Tibial artery (tissue), 4 donors: ENCODE data around the gene SATB1.

Source experiments
- DNase-seq, 2 donors: peaks; one replicate each; pipeline ENCODE4 v3.0.0-alpha.2; 2019
- H3K27ac ChIP-seq, 2 donors: fragments of 200-600 bp; sonication (generic) in 1 of 2; 1 replicate in 1 of 2; 2 replicates in 1 of 2; pipeline ENCODE4 v1.5.1; 2018 to 2019; ENCODE audit warnings: mild to moderate bottlenecking in 1 of 2
- H3K27me3 ChIP-seq, 2 donors: fragments of 200-600 bp; sonication (generic) in 1 of 2; one replicate each; pipeline versions ENCODE4 v1.5.1 to v1.6.0; 2016 to 2019
- H3K36me3 ChIP-seq, 3 donors: fragments of 200-600 bp; sonication (generic) in 2 of 3; one replicate each; pipeline ENCODE4 v1.5.1; 2016 to 2019; ENCODE audit warnings: mild to moderate bottlenecking in 2 of 3
- H3K4me1 ChIP-seq, 4 donors: fragments of 200-600 bp; sonication (generic) in 2 of 4; 1 replicate in 3 of 4; 2 replicates in 1 of 4; pipeline ENCODE4 v1.5.1; 2016 to 2019
- H3K4me3 ChIP-seq, 2 donors: fragments of 200-600 bp; sonication (generic) in 1 of 2; 1 replicate in 1 of 2; 2 replicates in 1 of 2; pipeline ENCODE4 v1.5.1; 2018 to 2019; ENCODE audit warnings: mild to moderate bottlenecking in 2 of 2
- H3K9me3 ChIP-seq, 3 donors: fragments of 200-600 bp; sonication (generic) in 1 of 3; one replicate each; pipeline ENCODE4 v1.5.1; 2016 to 2019
- CTCF ChIP-seq, 2 experiments: fragments of 200-600 bp in 1 of 2; fragments of 450-650 bp in 1 of 2; IDR thresholded peaks; one replicate each; pipeline ENCODE4 v1.5.1; 2017 to 2019; ENCODE audit warnings: antibody characterized with exemption in 2 of 2, mild to moderate bottlenecking in 1 of 2, moderate library complexity in 1 of 2
- intact Hi-C: fragments of 100-400 bp; cut with DNase I; formaldehyde crosslinking; loops from one replicate; pipeline ENCODE4 v1.15.0; 2023; ENCODE audit warnings: low total_unique reads

Gene SATB1

GRCh38 chr3:18308096-18308650 lies 117.0 kb downstream of the SATB1 start:
- H3K4me3 ChIP-seq: no peak overlapping the region
- H3K27ac ChIP-seq: no peak overlapping the region
- no peaks in the 10 kb centered on the region for H3K9me3 ChIP-seq
- intact Hi-C loops: no loop called here
- DNase-seq: no peak
- TF ChIP-seq CTCF (IDR thresholded peaks at IDR 0.05): no peak
- no peaks in the 10 kb centered on the region for H3K27me3 ChIP-seq
- no peaks in the 10 kb centered on the region for H3K36me3 ChIP-seq
- H3K4me1 ChIP-seq: no peaks in the 10 kb centered on the region

GRCh38 chr3:18307529-18307928 lies 117.6 kb downstream of the SATB1 start:
- DNase-seq: no peak
- Histone ChIP-seq H3K27me3 (no peaks in the 10 kb centered on the region), H3K4me1 (no peaks in the 10 kb centered on the region), H3K9me3 (no peaks in the 10 kb centered on the region), H3K36me3 (no peaks in the 10 kb centered on the region), H3K27ac (no peak overlapping the region), H3K4me3 (no peak overlapping the region)
- no peak for TF ChIP-seq CTCF (IDR thresholded peaks at IDR 0.05)
- intact Hi-C loops: no loop called here

GRCh38 chr3:18302517-18302916 lies 122.6 kb downstream of the SATB1 start:
- no peak overlapping the region for H3K27ac ChIP-seq
- no peak overlapping the region for H3K4me3 ChIP-seq
- no peak for DNase-seq
- intact Hi-C loops: no loop called here
- H3K9me3 ChIP-seq: no peaks in the 10 kb centered on the region
- no peaks in the 10 kb centered on the region for H3K4me1 ChIP-seq
- no peaks in the 10 kb centered on the region for H3K36me3 ChIP-seq
- no peak for TF ChIP-seq CTCF (IDR thresholded peaks at IDR 0.05)
- no peaks in the 10 kb centered on the region for H3K27me3 ChIP-seq

- Histone ChIP-seq H3K36me3 (no peaks in the 10 kb centered on the region), H3K4me1 (no peaks in the 10 kb centered on the region), H3K9me3 (peaks cover 0 to 4% (median 0%) of the 10 kb centered on the region in 3 donors), H3K27me3 (no peaks in the 10 kb centered on the region), H3K4me3 (no peak overlapping the region), H3K27ac (no peak overlapping the region)
- no peak for DNase-seq
- intact Hi-C loops: no loop called here
- no peak for TF ChIP-seq CTCF (IDR thresholded peaks at IDR 0.05)
Measured at GRCh38 chr3:18301781-18302180, 123.4 kb downstream of the SATB1 start.

GRCh38 chr3:18300916-18301315 lies 124.2 kb downstream of the SATB1 start:
- Histone ChIP-seq H3K27ac (no peak overlapping the region), H3K27me3 (no peaks in the 10 kb centered on the region), H3K9me3 (peaks cover 0 to 9% (median 5%) of the 10 kb centered on the region in 3 donors), H3K36me3 (no peaks in the 10 kb centered on the region), H3K4me3 (no peak overlapping the region), H3K4me1 (no peaks in the 10 kb centered on the region)
- intact Hi-C loops: no loop called here
- no peak for DNase-seq
- TF ChIP-seq CTCF (IDR thresholded peaks at IDR 0.05): no peak

GRCh38 chr3:18297126-18297525 lies 128.0 kb downstream of the SATB1 start:
- Histone ChIP-seq H3K4me1 (no peaks in the 10 kb centered on the region), H3K27ac (no peak overlapping the region), H3K4me3 (no peak overlapping the region), H3K27me3 (no peaks in the 10 kb centered on the region), H3K9me3 (peaks cover 0 to 14% (median 8%) of the 10 kb centered on the region in 3 donors), H3K36me3 (no peaks in the 10 kb centered on the region)
- TF ChIP-seq CTCF (IDR thresholded peaks at IDR 0.05): no peak
- intact Hi-C loops: no loop called here
- DNase-seq: no peak
